Renal cortex interstitium (tissue), 11 donors: ENCODE data around the gene NEUROG1. TPM values are rescaled to one million over a fixed set of nuclear protein-coding genes. Genes with fewer than 3 reads are reported as not detected.
A peak's percentile ranks its signal among the peaks of the same experiment; 100 is the strongest.
"Not testable (repeated sequence)": the region's sequence is repeated elsewhere in the genome, so short reads cannot be mapped to it uniquely, and the experiment has no call there.

Experiments
- DNase-seq, 11 donors: peaks; one replicate each; pipeline ENCODE4 v3.0.0-alpha.2; 2013; ENCODE audit warnings: low read depth in 9 of 11, low spot score in 4 of 11; ENCODE audit errors: extremely low read depth in 1 of 11
- polyA plus RNA-seq, 3 donors: library from polyadenylated mRNA; unstranded; fragments of 120-200 nt; gene quantifications; one replicate each; pipeline ENCODE4 v1.2.1, GENCODE V29; 2013; ENCODE audit not compliant: insufficient read length in 3 of 3

NEUROG1 gene
- polyA plus RNA-seq, 3 donors = not detected

DNA sequence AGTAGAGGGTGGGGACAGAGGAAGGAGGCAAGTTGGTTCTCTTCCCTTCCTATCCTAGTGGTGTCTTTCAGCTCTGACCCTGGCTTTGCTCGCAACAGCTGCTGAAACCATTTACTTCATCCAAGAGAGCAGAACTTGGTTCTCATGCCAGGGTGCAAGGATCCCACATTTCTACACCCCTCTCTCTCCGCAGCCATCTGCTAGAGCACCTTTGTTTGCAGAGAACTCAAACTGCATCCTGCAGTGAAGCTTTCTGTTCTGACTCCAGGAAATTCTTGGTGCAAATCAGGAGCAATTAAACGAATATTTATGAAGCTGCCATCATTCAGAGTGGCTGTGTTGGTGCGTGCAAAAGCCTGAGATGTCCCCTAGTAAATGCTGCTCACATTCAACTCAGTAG lies 31.9 kb downstream of the NEUROG1 start:
- no peak for DNase-seq

DNA sequence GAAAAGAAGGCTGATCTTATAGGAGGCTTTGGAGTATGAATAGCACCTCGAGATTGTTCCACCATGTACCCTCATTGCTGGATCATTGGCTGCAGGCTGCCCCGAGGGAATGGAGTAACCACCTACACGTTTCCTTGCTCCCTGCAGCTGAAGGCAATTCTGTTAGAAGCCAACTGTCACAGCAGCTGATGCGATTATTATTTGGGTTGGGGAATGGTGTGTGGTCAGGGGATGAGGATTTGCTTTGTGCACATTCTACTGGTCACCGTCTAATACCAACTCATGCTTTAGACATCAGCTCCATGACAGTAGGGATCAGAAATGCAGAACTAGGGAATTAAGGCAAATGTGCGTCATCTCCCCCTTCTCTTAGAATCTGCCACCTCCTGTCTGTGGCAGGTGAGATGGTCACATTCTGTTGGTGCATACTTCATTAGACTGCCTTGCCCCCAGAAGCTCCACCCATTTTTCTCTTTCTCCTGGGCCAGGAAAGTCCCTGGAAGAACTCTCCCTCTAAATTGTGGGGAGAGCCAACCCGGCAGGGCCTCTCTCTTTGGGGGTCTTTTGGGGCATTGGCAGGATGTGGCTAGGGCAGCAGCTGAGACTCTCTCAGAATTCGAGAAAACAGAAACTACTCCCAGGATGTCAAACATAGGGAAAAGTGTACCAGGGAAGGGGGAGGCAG lies 32.8 kb downstream of the NEUROG1 start:
- DNase-seq = no peak

DNA sequence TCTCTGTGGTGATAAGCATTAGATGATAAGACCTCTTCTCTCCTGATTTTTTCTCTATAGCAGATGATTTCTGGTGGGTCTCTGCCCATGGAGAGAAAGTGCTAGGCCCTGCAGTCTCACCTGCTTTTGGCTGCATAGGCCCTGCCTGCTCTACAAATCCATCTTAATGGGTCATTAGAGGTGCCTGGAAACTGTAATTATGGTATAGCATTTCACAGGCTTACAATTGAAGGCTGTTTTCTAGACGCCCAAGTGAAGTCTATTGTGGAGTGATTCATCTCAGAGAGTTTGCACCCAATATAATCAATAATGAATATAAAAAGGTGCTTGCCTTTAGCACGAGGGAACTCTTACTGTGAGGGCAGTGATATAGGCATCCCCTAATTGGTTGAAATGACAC lies 33.8 kb downstream of the NEUROG1 start:
- DNase-seq = no peak

DNA sequence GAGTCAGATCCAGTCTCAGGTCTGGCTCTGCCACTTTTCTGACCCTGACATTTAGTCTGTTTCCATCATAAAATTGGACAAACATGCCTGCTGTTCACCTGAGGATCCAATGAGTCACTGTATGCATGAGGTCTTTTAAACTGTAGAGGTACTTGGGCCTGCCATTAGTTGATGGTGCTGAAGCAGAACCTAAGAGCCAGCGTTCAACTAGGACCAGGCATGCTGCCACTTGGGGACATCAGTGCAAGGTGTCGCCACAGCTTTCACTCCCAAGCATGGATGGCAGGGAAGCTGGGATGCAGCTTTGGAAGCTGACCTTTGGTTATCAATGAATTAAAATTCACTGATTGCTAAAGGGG lies 37.1 kb downstream of the NEUROG1 start:
- no peak for DNase-seq

DNA sequence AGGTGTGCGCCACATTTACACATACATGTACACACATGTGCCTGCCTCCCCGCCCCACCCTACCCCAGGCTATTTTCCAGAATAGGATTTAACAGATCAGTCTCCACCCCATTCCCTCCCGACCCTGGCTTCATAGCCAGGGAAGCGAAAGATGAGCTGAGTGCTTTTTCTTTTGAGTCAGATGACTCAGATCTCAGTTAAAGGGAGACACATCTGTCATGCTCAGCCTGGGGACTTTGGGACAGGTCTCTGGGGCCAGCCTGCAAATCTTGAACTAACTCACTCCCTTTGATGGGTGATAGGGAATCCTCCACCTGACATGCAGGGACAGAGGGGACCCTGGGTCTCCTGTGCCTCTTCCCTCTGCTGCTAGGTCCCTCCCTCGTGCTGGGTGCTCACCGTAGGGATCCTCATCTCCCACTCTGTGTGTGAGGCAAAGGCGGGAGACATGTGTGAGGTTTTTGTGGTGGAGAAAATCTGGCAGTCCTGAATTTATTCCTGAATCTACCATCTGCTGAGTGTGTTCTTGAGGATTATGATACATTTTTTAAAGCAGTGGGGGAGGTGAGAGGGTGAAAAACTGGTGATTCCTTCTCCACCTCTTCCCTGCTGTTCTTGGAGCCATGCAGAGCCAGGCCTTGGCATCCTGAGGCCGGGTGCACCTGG lies 37.7 kb downstream of the NEUROG1 start:
- no peak for DNase-seq

DNA sequence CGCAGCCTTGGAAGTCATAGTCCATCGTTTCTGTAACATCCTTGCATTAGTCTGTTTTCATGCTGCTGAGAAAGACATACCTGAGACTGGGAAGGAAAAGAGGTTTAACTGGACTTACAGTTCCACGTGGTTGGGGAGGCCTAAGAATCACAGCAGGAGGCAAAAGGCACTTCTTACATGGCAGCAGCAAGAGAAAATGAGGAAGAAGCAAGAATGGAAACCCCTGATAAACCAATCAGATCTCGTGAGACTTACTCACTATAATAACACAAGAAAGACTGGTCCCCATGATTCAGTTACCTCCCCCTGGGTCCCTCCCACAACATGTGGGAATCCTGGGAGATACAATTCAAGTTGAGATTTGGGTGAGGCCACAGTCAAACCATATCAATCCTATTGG lies 40.2 kb downstream of the NEUROG1 start:
- DNase-seq = not testable (repeated sequence)

DNA sequence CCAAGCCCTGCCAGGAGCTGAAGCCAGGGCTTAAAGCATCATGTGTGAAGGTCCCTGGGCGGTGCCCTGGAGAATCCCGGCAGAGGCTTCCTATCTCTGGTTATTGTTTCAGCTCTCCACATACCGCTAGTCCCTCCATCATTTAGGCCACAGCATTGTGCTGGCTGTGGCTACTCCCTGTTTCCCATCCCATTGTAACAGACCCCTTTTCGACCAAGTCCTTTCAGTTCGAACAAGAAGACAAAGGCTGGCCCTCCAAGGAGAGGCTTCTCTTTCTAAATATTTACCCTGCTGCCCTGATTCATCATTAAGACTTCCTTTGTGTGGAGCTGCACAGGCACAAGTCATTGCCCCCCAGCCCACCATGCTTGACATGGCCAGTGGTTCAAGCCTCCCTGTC lies 41.6 kb downstream of the NEUROG1 start:
- DNase-seq = no peak

DNA sequence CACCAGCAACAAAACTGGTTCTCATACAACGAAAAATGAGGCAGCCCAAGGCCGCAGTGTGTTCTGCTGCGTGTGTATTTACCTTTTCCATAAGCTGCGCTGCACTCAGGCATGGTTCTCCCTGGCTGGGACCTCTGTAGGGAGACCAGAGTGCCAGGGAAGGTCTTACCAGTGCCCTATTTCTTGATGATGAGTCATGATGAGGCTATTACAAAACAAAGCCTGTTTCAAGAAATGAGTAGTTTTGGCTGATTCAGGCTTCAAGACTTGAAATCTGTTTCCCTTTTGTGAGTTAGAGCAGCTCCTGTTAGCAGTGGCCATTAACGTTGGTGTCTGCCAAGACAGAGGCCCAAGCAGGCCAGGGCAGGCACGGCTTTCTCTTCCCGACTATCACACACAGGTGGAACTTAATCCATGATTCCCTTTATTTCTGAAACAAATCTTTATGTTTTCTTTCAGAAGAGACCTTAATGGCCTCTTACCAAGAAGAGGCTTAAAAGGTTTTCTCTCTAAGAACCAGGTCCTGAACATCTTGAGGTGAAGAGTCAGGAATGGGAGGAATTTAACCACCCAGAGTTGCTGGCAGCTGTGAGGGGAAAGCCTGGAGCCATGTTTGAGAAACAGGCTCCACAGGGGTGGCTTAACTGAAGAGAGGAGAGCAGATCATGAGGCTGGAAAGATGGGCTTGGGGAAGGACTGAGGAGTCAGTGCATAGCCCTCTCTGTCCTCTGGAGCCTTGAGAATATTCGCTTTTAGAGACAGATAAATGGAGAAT lies 42.2 kb downstream of the NEUROG1 start:
- DNase-seq = no peak

DNA sequence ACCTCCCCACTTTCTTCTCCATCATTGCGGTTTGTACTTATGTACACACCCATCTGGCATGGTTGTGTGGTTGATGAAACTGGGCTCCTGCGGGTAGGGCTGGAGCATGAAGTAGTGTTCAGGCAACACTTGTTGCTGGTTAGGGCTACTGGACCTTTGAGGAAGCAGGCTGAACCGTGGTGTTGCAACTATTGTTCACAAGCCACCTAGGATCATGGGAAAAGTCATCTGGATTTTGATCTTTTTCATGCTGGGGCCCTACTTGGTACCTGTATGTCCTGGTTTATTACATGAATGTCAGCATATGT lies 43.5 kb downstream of the NEUROG1 start:
- DNase-seq = no peak

DNA sequence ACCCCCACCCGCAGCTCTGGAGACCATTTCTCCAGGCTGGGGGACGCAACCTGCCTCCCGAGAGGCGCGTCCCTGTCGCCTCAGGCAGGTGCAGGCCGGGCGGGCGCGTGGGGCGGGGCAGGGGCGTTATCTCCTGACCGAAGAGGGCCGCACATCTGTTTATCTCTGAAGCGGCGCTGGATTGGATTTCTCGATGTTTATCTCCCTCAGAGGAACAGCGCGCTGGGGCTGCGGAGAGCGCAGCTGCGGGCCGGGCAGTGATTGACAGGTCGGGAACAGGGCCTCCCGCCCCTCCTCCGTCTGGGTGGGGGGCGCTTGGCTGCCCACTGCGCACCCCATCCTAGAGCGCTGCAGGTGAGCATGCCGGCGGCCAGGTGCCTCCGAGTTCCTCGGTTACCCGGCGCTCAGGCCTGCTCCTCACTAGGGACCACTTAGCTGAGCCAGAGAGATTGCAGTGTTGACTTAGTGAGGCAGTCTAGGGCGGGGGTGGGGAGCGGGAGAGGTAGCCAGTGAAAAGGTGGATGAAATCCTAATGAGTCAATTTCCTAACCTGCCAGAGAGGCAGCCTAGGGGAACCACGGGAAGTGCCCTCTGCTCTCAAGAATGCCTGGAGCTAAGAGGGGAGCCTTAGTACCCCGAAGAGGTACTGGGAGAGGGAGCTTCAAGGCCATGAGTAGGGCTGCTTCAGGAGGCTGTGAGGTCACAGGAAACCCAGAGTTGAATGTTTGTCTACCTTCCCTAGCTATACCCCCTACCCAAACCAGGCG lies 44.0 kb downstream of the NEUROG1 start:
- DNase-seq = no peak

DNA sequence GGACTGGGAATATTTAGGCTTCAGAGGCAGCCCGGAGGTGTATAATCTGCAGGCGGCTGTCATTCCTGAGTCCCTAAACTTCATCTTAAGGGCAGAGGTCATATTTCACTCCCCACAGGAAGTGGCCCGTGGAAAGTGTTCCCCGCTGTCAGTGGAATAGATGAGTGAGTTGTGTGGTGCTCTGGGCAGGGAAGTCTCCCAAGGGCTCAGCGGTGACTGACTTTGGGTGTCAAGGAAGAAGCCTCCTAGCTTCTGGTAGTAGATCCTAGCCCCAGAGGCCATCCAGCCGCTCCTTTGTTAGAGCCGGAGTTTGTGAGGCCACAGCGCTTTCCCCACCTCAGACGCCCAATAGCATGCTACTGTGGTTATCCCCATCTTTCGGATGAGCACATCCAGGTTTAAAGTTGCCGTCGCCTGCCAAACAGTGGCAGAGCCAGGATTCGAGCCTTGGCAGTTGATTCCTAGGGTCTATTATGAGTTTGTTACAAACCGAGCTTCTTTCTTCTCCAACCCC lies 44.7 kb downstream of the NEUROG1 start:
- DNase-seq = no peak

DNA sequence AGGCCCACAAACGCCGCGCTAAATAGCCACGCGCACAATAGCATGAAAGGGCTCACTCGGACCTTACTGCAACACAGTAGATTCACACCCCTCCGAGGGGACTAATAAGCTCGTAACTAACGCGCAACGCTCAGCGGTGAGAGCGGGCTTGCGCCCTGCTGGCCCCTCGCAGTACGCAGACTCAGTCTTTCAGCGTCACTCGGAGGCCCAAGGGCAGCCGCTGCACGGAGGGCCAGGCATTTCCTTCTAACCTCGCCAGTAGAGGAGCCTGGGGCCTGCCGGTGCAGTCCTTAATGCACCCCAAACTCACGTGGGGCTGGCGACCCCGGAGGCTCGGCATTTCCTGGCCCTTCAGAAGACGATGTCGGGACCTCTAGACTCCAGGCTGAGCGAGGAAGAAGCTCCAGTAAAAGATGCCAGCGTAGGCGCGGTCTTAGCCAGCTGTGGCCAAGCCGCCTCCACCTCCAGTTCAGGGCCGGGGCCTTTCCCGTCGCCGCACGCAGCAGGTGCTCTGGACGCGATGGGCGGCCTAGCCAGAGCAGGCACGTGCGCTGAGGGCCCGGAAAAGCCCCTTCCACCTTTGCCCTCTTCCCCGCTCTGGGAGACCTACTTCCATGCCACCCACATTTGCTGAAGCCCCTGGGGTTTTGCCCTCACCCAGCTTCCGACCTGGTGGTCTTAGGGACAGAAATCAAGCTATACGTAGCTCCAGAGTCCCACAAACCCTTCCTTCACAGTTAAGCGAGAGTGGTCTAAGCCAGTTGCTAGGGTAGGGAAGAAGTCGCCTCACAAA lies 45.3 kb downstream of the NEUROG1 start:
- no peak for DNase-seq

DNA sequence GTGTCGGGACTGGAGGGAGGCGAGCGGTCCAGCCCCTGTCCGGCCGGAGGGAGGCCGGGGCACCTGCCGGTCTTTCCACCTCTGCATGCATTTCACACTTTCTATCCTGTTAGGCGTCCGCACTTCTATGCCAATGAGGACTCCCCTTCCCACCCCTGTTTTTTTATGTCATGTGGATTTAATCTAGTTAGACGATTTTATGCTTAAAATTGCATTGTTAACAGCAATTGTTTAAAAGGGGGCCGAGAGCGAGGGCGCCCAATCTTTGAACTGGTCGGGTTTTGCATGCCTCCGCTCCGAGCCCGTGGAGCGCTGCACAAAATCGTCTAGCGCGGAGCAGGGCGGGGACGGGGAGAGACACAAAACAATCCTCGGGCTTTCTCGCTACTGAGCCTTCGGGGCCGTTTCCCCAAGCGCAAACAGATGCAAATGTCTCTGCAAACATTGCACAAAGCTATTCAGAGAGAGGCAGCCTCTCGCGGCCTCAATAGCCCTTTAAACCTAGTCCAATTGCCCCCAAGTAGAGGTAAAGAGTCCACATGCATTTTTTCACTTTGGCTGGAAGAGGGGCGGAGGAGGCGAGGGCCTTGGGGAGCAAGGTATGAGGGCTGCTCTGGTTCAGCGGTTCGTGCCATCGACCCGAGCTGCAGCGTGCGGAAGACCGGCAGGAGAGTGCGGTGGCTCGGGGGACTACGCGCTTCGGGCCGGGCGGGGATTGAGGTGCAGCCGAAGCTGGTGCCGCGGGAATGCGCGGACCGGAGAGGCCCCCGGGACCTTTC lies 46.1 kb downstream of the NEUROG1 start:
- DNase-seq = no peak

DNA sequence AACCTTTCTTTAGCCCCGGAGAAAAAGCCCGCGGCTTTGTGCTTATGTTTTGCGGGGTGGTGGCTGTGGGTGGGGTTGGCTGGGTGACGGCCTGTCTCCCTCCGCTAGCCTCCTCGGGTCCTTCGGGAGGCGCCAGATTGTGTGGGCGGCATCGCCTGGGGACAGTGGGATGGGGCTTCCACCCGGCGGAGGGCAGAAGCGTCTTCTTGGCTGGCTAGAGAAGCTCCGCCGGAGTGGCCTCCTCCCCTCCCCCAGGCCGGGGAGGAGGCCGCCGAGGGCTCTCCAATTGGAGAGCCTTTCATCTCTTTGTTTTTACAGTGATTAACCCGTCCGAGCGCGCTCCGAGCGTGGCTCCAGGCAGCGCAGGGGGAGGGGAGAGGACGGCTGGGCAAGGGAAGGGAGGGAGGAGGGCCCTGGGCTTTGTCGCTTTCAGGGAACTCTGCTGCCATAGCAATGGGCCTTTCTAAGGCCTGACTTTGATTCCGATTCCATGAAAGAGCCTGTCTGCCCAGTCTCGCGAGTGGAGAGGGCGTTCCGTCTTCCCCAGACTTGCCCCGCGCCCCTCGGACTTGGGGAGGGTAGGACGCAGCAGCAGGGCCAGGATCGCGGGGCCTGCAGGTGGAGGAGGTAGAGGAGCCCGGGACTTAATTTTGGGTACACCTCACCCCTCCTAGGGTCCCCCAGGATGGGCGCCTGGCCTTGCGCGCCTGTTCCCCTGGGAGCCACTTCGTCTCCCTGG lies 46.9 kb downstream of the NEUROG1 start:
- peak in 8 of 11 donors; percentile 40 to 71 (median 54) for DNase-seq

DNA sequence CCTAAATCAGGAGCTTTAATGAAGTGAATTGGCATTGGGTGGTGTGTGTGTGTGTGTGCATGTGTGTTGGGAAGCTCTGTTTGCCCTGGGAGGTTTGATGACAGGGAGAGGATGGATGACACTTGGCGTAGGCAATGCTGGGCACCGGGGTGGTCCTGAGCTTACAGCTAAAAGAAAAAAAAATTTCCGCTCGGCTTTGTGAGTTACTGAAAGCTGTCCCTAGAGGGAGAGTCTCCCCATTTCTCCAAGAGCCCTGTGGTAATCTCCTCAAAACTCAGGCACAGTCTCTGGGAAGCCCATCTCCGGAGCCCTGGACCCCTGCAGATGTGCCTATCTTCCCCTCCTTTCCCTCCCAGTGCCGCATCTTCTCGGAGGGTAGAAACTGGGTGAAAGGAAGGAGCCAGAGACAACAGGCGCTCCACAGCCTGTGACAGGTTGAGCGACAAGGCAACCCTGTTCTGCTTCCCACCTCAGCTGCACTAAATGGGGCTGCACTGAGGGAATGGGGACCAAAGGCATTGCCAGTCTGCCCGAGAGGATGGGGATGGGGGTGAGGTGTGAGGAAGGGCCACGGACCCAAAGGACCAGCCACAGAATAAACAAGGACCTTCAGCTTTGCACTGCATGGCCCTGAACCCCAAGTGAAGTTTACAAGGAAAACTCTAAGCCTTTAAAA lies 47.8 kb downstream of the NEUROG1 start:
- DNase-seq = no peak

DNA sequence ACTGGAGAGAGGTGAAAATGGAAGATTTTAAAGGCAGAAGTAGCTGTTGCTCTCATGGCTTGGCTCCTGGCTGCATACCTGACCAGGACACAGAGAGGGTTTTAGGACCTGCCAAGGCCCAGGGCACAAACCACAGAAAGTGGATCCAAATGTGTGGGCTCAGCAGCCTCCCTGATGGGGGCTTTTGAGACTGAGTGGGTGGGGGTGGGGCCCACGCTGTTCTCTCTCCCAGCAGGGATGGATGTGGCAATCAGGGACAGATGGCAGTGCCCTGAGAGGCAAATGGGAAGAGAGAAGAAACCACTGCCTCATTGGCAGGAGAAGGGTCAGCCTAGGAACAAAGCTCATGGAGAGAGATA lies 48.7 kb downstream of the NEUROG1 start:
- DNase-seq = no peak
